Fibroblast of mammary gland (primary cell): Measurements from ENCODE around the gene PRRC2C.

Experiments used
- DNase-seq: peaks from one replicate; pipeline ENCODE4 v3.0.0-alpha.2; 2010; ENCODE audit warnings: low read depth
- H3K4me3 ChIP-seq: 2 replicates; pipeline ENCODE4 v1.5.1; 2011; ENCODE audit warnings: low read depth, mild to moderate bottlenecking, low read length, moderate library complexity; ENCODE audit not compliant: control insufficient read depth
- TF ChIP-seq, protein P1 (sequence below): conservative IDR thresholded peaks from 2 replicates; pipeline ENCODE4 v1.5.1; 2011; ENCODE audit warnings: low read depth, low read length, inconsistent platforms; ENCODE audit not compliant: control insufficient read depth, insufficient read depth

The PRRC2C gene

DNA sequence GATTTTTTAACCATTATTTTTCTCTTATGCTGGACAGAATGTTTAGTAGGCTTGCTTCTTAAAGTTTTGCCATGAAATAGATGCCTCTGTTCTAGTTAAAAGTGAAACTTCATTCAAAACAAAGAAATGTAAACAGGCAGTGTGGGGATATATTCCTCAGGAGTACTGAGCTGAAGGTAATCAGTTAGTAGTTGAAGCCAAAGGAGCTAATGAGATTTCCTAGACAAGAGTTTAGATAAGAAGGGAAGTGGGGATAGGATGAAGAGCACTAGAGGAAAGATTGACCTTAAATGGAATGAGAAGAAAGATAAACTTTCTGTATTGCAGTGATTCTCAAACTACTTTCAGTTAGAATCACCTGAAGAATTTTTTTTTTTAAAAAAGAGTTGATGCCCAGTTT, 23.9 kb downstream of the PRRC2C start:
- no peak for DNase-seq
- H3K4me3 ChIP-seq, result no peak overlapping the region
- TF ChIP-seq, protein P1, sequence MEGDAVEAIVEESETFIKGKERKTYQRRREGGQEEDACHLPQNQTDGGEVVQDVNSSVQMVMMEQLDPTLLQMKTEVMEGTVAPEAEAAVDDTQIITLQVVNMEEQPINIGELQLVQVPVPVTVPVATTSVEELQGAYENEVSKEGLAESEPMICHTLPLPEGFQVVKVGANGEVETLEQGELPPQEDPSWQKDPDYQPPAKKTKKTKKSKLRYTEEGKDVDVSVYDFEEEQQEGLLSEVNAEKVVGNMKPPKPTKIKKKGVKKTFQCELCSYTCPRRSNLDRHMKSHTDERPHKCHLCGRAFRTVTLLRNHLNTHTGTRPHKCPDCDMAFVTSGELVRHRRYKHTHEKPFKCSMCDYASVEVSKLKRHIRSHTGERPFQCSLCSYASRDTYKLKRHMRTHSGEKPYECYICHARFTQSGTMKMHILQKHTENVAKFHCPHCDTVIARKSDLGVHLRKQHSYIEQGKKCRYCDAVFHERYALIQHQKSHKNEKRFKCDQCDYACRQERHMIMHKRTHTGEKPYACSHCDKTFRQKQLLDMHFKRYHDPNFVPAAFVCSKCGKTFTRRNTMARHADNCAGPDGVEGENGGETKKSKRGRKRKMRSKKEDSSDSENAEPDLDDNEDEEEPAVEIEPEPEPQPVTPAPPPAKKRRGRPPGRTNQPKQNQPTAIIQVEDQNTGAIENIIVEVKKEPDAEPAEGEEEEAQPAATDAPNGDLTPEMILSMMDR, result no peak

DNA sequence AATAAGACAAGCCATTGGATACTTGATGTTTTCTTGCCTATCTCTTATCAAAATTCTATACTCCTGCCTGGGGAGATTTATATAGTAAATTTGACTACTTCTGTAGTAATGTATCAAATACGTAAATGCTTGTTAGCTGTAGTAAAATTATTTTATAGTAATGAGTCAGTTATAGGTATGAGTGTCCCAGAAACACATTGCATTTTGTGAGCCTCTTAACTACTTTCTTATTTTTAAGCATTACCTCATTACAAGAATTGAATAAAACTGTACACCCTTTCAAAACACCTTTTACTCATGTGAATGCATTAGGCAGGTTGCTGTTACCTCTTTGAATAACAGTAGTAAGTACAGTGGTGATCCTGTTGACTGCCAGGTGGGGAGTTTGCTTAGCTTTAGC, 28.4 kb downstream of the PRRC2C start:
- DNase-seq, result no peak
- no peak overlapping the region for H3K4me3 ChIP-seq
- TF ChIP-seq, protein P1, result no peak

DNA sequence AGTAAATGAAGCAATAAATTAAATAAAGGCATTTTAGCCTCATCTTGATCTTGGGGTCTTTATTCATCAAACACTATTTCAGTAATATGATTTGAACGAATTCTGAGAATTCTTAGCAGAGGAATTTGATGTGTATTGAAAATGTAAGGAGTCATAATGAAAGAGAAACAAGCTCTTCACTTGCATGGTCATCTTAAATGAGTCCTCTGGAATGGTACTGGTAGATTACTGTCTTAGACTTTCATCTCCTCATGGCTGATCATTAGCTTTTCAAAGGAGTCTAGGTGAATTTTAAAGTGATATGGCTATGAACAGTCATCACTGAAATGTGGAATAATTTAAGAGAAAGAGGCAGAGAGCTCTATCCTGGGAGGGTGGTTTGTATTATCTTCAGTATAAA, 30.0 kb downstream of the PRRC2C start:
- no peak overlapping the region for H3K4me3 ChIP-seq
- TF ChIP-seq, protein P1, result no peak
- no peak for DNase-seq

DNA sequence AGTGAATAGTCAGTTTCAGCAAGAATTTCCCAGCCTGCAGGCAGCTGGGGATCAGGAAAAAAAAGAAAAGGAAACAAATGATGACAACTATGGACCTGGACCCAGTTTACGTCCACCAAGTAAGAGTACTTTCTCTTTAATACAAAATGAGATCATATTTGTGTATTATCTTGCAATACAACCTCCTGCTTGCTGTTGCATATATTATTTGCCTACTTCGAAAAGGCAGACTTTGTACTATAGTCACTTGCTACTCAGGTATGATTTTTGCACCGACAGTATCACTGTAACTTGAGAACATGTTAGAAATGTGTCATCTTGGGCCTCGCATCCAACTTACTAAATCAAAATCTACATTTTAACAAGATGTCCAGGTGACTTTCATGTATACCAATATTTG, 30.4 kb downstream of the PRRC2C start:
- no peak for DNase-seq
- H3K4me3 ChIP-seq, result no peak overlapping the region
- TF ChIP-seq, protein P1, result no peak

DNA sequence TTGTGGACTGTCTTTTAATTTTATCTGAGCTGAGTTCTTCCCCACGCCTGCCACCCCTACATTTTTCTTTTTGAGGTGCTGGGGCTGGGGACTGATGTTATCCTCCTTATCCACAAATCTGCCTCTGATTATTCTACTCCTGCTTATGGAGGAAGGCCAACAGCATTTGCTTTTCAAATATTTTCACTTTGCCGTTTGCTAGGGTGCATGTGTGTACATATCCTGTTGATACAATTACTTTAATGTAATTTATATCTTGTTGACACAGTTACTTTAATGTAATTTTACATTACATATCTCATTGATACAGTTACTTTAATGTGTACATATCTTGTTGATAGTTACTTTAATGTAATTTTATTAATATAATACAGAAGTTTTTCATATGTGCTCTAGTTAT, 36.2 kb downstream of the PRRC2C start:
- no peak for DNase-seq
- TF ChIP-seq, protein P1, result no peak
- no peak overlapping the region for H3K4me3 ChIP-seq

DNA sequence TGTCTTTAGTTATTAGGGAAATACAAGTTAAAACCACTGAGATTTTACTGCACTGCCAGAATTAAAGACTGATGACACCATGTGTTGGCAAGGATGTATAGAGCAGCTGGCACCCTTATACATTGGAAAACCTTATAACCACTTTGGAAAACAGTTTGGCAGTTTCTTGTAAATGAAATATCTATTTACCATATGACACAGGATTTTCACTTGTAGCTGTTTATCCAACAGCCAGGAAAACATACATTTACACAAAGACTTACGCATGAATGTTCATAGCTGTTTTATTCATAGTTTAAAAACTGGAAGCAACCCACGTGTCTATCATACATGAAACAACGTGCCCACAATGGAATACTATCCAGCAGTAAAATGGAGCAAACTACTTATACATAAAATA, 45.3 kb downstream of the PRRC2C start:
- DNase-seq, result no peak
- TF ChIP-seq, protein P1, result no peak

DNA sequence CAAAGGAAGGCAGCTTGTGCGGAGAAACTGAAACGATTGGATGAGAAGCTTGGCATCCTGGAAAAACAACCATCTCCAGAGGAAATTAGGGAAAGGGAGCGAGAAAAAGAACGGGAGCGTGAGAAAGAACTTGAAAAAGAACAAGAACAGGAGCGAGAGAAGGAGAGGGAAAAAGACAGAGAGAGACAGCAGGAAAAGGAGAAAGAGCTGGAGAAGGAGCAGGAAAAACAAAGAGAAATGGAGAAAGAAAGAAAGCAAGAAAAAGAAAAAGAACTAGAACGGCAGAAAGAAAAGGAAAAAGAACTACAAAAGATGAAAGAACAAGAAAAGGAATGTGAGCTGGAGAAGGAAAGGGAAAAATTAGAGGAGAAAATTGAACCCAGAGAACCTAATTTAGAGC, 47.2 kb downstream of the PRRC2C start:
- no peak for DNase-seq
- H3K4me3 ChIP-seq, result no peak overlapping the region
- TF ChIP-seq, protein P1, result no peak

More for the DNA sequence above, 45.3 kb downstream of the PRRC2C start:
- H3K4me3 ChIP-seq, result no peak overlapping the region
